ENCODE results near the gene NFILZ. TPM values are rescaled to one million over a fixed set of nuclear protein-coding genes. Genes with fewer than 3 reads are reported as not detected.

NFILZ gene
- total RNA-seq, 1 experiment from 2014 or later, result not detected

DNA sequence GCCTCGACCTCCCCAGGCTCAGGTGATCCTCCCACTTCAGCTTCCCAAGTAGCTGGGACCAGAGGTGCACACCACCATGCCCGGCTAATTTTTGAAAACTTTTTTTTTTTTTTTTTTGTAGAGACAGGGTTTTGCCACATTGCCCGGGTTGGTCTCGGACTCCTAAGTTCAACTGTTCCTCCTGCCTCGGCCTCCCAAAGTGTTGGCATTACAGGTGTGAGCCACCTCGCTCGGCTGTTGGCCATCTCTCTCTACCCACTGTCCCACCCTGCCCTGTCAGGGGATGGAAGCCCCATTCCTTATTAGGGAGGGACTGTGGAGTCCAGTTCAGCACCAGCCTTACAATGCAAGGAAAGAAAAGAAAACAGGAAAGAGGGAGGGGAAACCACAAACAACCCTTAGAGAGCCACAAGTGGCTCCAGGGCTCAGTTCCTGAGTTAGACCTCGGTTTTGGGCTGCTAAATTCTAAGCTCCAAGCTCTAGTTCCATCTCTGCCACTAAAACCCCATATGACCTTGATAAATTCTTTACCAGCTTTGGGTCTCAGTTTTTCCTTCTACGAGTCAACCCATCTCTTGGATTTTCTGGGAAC, 36.5 kb downstream of the NFILZ start:
- BruUV-seq (replicated peaks), result no TSS peak
- no peak overlapping the region for H3K4me2 ChIP-seq (ENCODE audit: low read length)
- TF ChIP-seq CEBPB (IDR thresholded peaks at IDR 0.05; ENCODE audit: low read depth), result no peak
- no peak for TF ChIP-seq POLR2A (IDR thresholded peaks at IDR 0.05; ENCODE audit: borderline replicate concordance, extremely low read depth, insufficient read depth, insufficient read length)
- no peak for TF ChIP-seq FOSL1 (IDR thresholded peaks at IDR 0.05; ENCODE audit: low read depth)
- no peak for TF ChIP-seq SP1 (IDR thresholded peaks at IDR 0.05; ENCODE audit: low read depth)
- no peak for TF ChIP-seq CBX3 (IDR thresholded peaks at IDR 0.05; ENCODE audit: low read depth)
- no peak for TF ChIP-seq SRF (IDR thresholded peaks at IDR 0.05; ENCODE audit: low read depth)
- TF ChIP-seq, protein P1, sequence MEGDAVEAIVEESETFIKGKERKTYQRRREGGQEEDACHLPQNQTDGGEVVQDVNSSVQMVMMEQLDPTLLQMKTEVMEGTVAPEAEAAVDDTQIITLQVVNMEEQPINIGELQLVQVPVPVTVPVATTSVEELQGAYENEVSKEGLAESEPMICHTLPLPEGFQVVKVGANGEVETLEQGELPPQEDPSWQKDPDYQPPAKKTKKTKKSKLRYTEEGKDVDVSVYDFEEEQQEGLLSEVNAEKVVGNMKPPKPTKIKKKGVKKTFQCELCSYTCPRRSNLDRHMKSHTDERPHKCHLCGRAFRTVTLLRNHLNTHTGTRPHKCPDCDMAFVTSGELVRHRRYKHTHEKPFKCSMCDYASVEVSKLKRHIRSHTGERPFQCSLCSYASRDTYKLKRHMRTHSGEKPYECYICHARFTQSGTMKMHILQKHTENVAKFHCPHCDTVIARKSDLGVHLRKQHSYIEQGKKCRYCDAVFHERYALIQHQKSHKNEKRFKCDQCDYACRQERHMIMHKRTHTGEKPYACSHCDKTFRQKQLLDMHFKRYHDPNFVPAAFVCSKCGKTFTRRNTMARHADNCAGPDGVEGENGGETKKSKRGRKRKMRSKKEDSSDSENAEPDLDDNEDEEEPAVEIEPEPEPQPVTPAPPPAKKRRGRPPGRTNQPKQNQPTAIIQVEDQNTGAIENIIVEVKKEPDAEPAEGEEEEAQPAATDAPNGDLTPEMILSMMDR (IDR thresholded peaks at IDR 0.05 in 2 of 3, conservative IDR thresholded peaks at IDR 0.05 in 1 of 3; ENCODE audit: borderline replicate concordance in 1 of 3, insufficient read depth in 1 of 3, low read depth in 2 of 3, low read length in 2 of 3), result no peak
- TF ChIP-seq SIN3A (IDR thresholded peaks at IDR 0.05; ENCODE audit: low read depth), result no peak
- no peak for TF ChIP-seq TCF7L2 (IDR thresholded peaks at IDR 0.05; ENCODE audit: borderline replicate concordance, extremely low read depth, insufficient read depth, insufficient read length)
- TF ChIP-seq, protein P2, sequence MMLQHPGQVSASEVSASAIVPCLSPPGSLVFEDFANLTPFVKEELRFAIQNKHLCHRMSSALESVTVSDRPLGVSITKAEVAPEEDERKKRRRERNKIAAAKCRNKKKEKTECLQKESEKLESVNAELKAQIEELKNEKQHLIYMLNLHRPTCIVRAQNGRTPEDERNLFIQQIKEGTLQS (IDR thresholded peaks at IDR 0.05), result no peak
- TF ChIP-seq EZH2 (IDR thresholded peaks at IDR 0.05), result no peak
- no peak for TF ChIP-seq EZH2phosphoT487 (IDR thresholded peaks at IDR 0.05; ENCODE audit: borderline replicate concordance)
- CTCF ChIA-PET, result no interaction called here
- no peaks in the 10 kb centered on the region for H3K4me1 ChIP-seq (ENCODE audit: control insufficient read depth in 1 of 2, insufficient read depth in 2 of 2, low read length in 2 of 2)
- H3K9ac ChIP-seq (ENCODE audit: low read length), result no peak overlapping the region
- no peaks in the 10 kb centered on the region for H3K36me3 ChIP-seq (ENCODE audit: control insufficient read depth in 1 of 2, insufficient read depth in 2 of 2, low read length in 2 of 2)
- intact Hi-C loops (cut with micrococcal nuclease), result no loop called here
- no peak overlapping the region for H3K4me3 ChIP-seq (replicated peaks in 1 of 2; ENCODE audit: low read depth in 1 of 2, low read length in 2 of 2)
- DNase-seq (ENCODE audit: low read depth, low spot score) (no peak), ATAC-seq (no peak)
- no peaks in the 10 kb centered on the region for H3K9me2 ChIP-seq (ENCODE audit: insufficient read depth)
- H2AFZ ChIP-seq (ENCODE audit: low read depth, low read length, poor library complexity, severe bottlenecking), result no peak overlapping the region
- H4K20me1 ChIP-seq (ENCODE audit: insufficient read depth), result no peaks in the 10 kb centered on the region
- no peaks in the 10 kb centered on the region for H3K9me3 ChIP-seq (ENCODE audit: control insufficient read depth in 1 of 2, insufficient read depth in 1 of 2, low read depth in 1 of 2, low read length in 2 of 2)
- no peaks in the 10 kb centered on the region for H3K79me2 ChIP-seq (ENCODE audit: insufficient read depth, low read length)
- no peak overlapping the region for H3K27ac ChIP-seq (ENCODE audit: low read depth, low read length)
- POLR2A ChIA-PET, result no interaction called here
- RAD21 ChIA-PET (ENCODE audit: low non-redundant PET in 1 of 2, low total read pairs in 2 of 2, uncharacterized antibody in 2 of 2, unreplicated experiment in 2 of 2), result interaction anchor here in 1 of 2 experiments (0.5 kb wide), 1 partner anchor 166 kb away, joined by 4 read pairs; no protein-coding TSS in a partner anchor
- H3K27me3 ChIP-seq (ENCODE audit: insufficient read depth, low read length), result 0 out of 2 replicates have a peak, but pooled peaks cover 5% of the 10 kb centered on the region

Data from HCT116 (cell line).